Mesenchymal stem cell (in vitro differentiated cells and primary cell): ENCODE data around the gene HOMER3.
A peak's percentile ranks its signal among the peaks of the same experiment; 100 is the strongest.

Experiments used
- DNase-seq: peaks from one replicate; pipeline ENCODE4 v3.0.0-alpha.2; 2013
- H2AFZ ChIP-seq: one replicate; pipeline ENCODE4 v1.6.1; 2013; ENCODE audit warnings: low read depth, mild to moderate bottlenecking, control low read depth, inconsistent platforms, low read length, moderate library complexity
- H2AK5ac ChIP-seq: 2 replicates; pipeline ENCODE4 v1.6.1; 2013; ENCODE audit warnings: low read length, moderate library complexity, mild to moderate bottlenecking, inconsistent platforms; ENCODE audit not compliant: severe bottlenecking
- H2BK120ac ChIP-seq: one replicate; pipeline ENCODE4 v1.6.1; 2013; ENCODE audit warnings: low read depth, mild to moderate bottlenecking, inconsistent platforms, low read length, moderate library complexity
- H2BK12ac ChIP-seq, 2 experiments: one replicate each; pipeline ENCODE4 v1.6.1; 2013; ENCODE audit warnings: inconsistent platforms in 2 of 2, low read length in 2 of 2, mild to moderate bottlenecking in 2 of 2, moderate library complexity in 2 of 2, control low read depth in 1 of 2
- H2BK15ac ChIP-seq: one replicate; pipeline ENCODE4 v1.6.1; 2013; ENCODE audit warnings: mild to moderate bottlenecking, low read depth, inconsistent platforms; ENCODE audit not compliant: poor library complexity, severe bottlenecking
- H2BK5ac ChIP-seq: 2 replicates; pipeline ENCODE4 v1.6.1; 2013; ENCODE audit warnings: low read depth, mild to moderate bottlenecking, low read length, control low read depth, inconsistent platforms; ENCODE audit not compliant: poor library complexity, severe bottlenecking
- H3K14ac ChIP-seq, 2 experiments: one replicate each; pipeline ENCODE4 v1.6.1; 2013; ENCODE audit warnings: inconsistent platforms in 2 of 2, low read length in 2 of 2, control low read depth in 1 of 2, mild to moderate bottlenecking in 1 of 2, moderate library complexity in 1 of 2
- H3K18ac ChIP-seq, 2 experiments: one replicate each; pipeline ENCODE4 v1.6.1; 2013; ENCODE audit warnings: inconsistent platforms in 2 of 2, low read length in 2 of 2, control low read depth in 1 of 2, low read depth in 1 of 2, mild to moderate bottlenecking in 1 of 2
- H3K23ac ChIP-seq, 2 experiments: one replicate each; pipeline ENCODE4 v1.6.1; 2013; ENCODE audit warnings: inconsistent platforms in 2 of 2, low read length in 2 of 2, mild to moderate bottlenecking in 2 of 2, moderate library complexity in 2 of 2, control low read depth in 1 of 2
- H3K27ac ChIP-seq: 2 replicates; pipeline ENCODE4 v1.5.1; 2013; ENCODE audit warnings: mild to moderate bottlenecking, moderate library complexity, low read length, control low read depth, inconsistent platforms; ENCODE audit not compliant: poor library complexity, severe bottlenecking
- H3K27me3 ChIP-seq, 2 experiments: 2 replicates each; pipeline versions ENCODE4 v1.6.1 to v1.7.0; 2013; ENCODE audit warnings: low read length in 2 of 2, mild to moderate bottlenecking in 2 of 2, moderate library complexity in 2 of 2, control low read depth in 1 of 2, inconsistent platforms in 1 of 2; ENCODE audit not compliant: control insufficient read depth in 1 of 2, insufficient read depth in 1 of 2
- H3K36me3 ChIP-seq, 2 experiments: 2 replicates each; pipeline versions ENCODE4 v1.6.1 to v1.7.0; 2013; ENCODE audit warnings: low read length in 2 of 2, control low read depth in 1 of 2, inconsistent platforms in 1 of 2, low read depth in 1 of 2, mild to moderate bottlenecking in 1 of 2; ENCODE audit not compliant: insufficient read depth in 2 of 2, control insufficient read depth in 1 of 2
- H3K4ac ChIP-seq, 2 experiments: one replicate each; pipeline ENCODE4 v1.6.1; 2013; ENCODE audit warnings: inconsistent platforms in 2 of 2, low read length in 2 of 2, mild to moderate bottlenecking in 2 of 2, moderate library complexity in 2 of 2, control low read depth in 1 of 2, low read depth in 1 of 2
- H3K4me1 ChIP-seq: 2 replicates; pipeline ENCODE4 v1.6.1; 2013; ENCODE audit warnings: low read depth, low read length, control low read depth; ENCODE audit not compliant: control insufficient read depth, insufficient read depth
- H3K4me2 ChIP-seq: 2 replicates; pipeline ENCODE4 v1.6.1; 2013; ENCODE audit warnings: low read length, mild to moderate bottlenecking, inconsistent platforms; ENCODE audit not compliant: poor library complexity, severe bottlenecking
- H3K4me3 ChIP-seq, 2 experiments: 2 replicates each; pipeline versions ENCODE4 v1.5.1 to v1.7.0; 2013; ENCODE audit warnings: low read length in 2 of 2, mild to moderate bottlenecking in 2 of 2, control low read depth in 1 of 2, low read depth in 1 of 2; ENCODE audit not compliant: insufficient read depth in 1 of 2
- H3K79me1 ChIP-seq: replicated peaks from 2 replicates; pipeline ENCODE4 v1.6.1; 2013; ENCODE audit warnings: mild to moderate bottlenecking, control low read depth, low read length, inconsistent platforms; ENCODE audit not compliant: poor library complexity, severe bottlenecking
- H3K9ac ChIP-seq: 2 replicates; pipeline ENCODE4 v1.7.0; 2013; ENCODE audit warnings: mild to moderate bottlenecking, low read length, moderate library complexity
- H3K9me3 ChIP-seq: 2 replicates; pipeline ENCODE4 v1.7.0; 2013; ENCODE audit warnings: mild to moderate bottlenecking, low read length; ENCODE audit not compliant: control insufficient read depth
- H4K8ac ChIP-seq: one replicate; pipeline ENCODE4 v1.6.1; 2013; ENCODE audit warnings: inconsistent platforms, mild to moderate bottlenecking, low read length, moderate library complexity
- H4K91ac ChIP-seq: one replicate; pipeline ENCODE4 v1.6.1; 2013; ENCODE audit warnings: mild to moderate bottlenecking, low read length, inconsistent platforms
- WGBS: methylation state at CpG from one replicate; pipeline ENCODE4 v1.1.7; 2013; ENCODE audit warnings: mixed read lengths; 5-methylcytosine and 5-hydroxymethylcytosine counted together

HOMER3 gene

DNA sequence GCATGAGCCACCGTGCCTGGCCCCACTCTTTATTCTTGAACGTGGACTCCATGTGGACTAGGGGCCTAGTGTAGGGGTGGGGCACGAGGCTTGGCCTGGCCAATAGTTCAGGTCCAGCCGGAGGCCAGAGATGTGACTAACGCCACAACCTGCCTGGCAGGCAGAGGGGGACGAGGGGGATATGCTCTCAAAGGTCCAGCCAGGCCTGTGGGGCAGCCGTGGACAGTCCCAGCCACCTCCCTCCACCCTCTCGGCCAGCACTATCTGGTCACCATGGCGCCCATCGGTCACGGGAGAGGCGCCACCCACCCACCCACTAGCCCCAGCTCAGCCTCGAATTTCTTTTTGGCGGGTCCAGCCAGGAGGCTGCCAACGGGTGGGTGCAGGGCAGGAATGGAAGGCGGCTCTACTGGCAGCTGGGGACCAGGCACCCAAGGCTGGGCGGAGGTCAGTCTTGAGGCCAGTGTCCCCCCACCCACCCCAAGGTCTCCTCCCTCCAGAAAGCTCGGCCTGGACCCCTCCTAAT, 42.9 kb downstream of the HOMER3 start:
- Histone ChIP-seq H3K9ac (no peak overlapping the region), H3K18ac (no peak overlapping the region), H3K9me3 (no peaks in the 10 kb centered on the region), H3K79me1 (peaks cover 2% of the 10 kb centered on the region), H2BK5ac (no peak overlapping the region), H3K4me3 (no peak overlapping the region), H2BK120ac (no peak overlapping the region), H3K14ac (no peak overlapping the region), H2BK12ac (no peak overlapping the region), H3K27me3 (peaks cover 26 to 27% of the 10 kb centered on the region in 2 experiments), H2AFZ (no peak overlapping the region), H2AK5ac (no peak overlapping the region), H3K4me2 (no peak overlapping the region), H4K8ac (no peak overlapping the region), H4K91ac (no peak overlapping the region), H3K27ac (no peak overlapping the region), H3K36me3 (peaks cover 33 to 41% of the 10 kb centered on the region in 2 experiments), H3K23ac (no peak overlapping the region), H2BK15ac (no peak overlapping the region), H3K4me1 (peaks cover 20% of the 10 kb centered on the region), H3K4ac (no peak overlapping the region)
- WGBS = 74% methylated on average over 17 of the region's 18 CpGs
- DNase-seq = no peak

DNA sequence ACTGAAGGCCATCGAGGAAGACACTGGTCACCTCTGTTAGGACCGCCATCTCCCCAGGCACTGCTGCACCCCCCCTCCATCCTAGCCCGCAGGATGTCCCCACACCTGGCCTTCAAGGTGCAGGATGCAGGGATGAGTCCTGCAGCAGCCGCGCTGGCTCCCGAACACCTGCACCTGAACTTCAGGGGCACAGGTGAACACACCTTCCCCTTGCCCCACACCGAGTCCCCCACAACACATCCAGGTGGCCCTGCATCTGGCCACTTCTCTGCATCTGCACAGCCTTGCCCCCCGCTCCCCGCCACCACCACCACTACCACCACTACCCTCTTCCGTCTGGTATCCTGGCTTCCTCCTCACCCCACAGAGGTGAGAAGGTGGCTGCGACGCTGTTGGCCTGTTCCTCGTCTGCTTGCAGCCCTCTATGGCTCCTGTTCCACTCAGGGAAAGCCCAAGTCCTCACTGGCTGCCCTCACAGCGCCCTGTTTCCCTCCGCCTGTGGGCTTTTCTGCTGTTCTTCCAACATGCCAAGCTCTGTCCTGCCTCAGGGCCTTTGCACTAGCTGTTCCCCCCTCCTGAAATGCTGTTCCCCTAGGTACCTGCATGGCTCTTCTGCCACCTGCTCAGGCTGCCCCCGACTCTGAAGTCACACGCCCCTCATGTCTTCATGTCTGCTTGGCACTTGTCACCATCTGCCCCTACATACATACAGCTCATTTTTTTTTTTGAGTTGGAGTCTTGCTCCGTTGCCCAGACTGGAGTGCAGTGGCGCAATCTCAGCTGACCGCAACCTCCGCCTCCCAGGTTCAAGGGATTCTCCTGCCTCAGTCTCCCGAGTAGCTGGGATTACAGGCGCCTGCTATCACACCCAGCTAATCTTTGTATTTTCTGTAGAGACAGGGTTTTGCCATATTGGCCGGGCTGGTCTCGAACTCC, 43.7 kb downstream of the HOMER3 start:
- Histone ChIP-seq H3K27me3 (peaks cover 27% of the 10 kb centered on the region in 2 experiments), H4K91ac (peak overlapping the region; percentile 11), H3K9me3 (no peaks in the 10 kb centered on the region), H3K27ac (no peak overlapping the region), H3K23ac (no peak overlapping the region), H3K4me3 (no peak overlapping the region), H3K9ac (no peak overlapping the region), H4K8ac (peak overlapping the region; percentile 24), H3K4me1 (peaks cover 20% of the 10 kb centered on the region), H2AFZ (no peak overlapping the region), H2BK120ac (no peak overlapping the region), H2AK5ac (no peak overlapping the region), H3K4ac (no peak overlapping the region), H2BK15ac (no peak overlapping the region), H3K4me2 (no peak overlapping the region), H3K14ac (no peak overlapping the region), H2BK5ac (no peak overlapping the region), H3K79me1 (no peaks in the 10 kb centered on the region), H3K18ac (no peak overlapping the region), H3K36me3 (peaks cover 28 to 36% of the 10 kb centered on the region in 2 experiments), H2BK12ac (no peak overlapping the region)
- 92% methylated on average over 25 of the region's 25 CpGs for WGBS
- no peak for DNase-seq

DNA sequence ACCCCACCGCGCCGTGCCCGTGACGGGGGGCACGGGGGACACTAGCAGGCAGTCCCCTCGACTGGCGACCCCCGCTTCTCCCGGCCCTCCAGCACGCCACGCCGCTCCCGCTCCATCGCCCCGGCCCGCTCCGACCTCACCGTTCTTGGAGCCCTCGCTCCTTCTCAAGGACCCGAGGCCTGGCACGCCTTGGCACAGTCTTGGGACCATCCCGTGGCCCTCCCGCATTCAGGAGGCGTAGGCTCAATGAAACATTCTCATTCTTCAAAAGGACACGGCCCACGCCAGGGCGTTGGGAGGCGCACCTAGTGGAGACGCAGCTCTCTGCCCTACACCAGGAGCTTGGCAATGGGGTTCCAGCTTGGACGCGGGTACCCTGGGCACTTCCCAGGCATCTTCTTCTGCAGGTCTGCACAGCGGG, 44.6 kb downstream of the HOMER3 start:
- H3K4ac ChIP-seq = no peak overlapping the region
- H3K23ac ChIP-seq = no peak overlapping the region
- no peak overlapping the region for H2BK5ac ChIP-seq
- no peak overlapping the region for H2AFZ ChIP-seq
- H3K14ac ChIP-seq = no peak overlapping the region
- no peak overlapping the region for H3K9ac ChIP-seq
- no peak overlapping the region for H2BK15ac ChIP-seq
- no peak overlapping the region for H2AK5ac ChIP-seq
- no peak overlapping the region for H4K8ac ChIP-seq
- H3K18ac ChIP-seq = no peak overlapping the region
- H3K4me3 ChIP-seq = no peak overlapping the region
- no peak overlapping the region for H2BK120ac ChIP-seq
- H3K27me3 ChIP-seq = peaks cover 30% of the 10 kb centered on the region in 2 experiments
- no peaks in the 10 kb centered on the region for H3K79me1 ChIP-seq
- H2BK12ac ChIP-seq = no peak overlapping the region
- peak overlapping the region; percentile 24 for H3K4me2 ChIP-seq
- no peaks in the 10 kb centered on the region for H3K9me3 ChIP-seq
- H3K4me1 ChIP-seq = peaks cover 20% of the 10 kb centered on the region
- DNase-seq = no peak
- no peak overlapping the region for H4K91ac ChIP-seq
- WGBS = 38% methylated on average over 31 of the region's 33 CpGs
- no peak overlapping the region for H3K27ac ChIP-seq
- peaks cover 24 to 35% of the 10 kb centered on the region in 2 experiments for H3K36me3 ChIP-seq

DNA sequence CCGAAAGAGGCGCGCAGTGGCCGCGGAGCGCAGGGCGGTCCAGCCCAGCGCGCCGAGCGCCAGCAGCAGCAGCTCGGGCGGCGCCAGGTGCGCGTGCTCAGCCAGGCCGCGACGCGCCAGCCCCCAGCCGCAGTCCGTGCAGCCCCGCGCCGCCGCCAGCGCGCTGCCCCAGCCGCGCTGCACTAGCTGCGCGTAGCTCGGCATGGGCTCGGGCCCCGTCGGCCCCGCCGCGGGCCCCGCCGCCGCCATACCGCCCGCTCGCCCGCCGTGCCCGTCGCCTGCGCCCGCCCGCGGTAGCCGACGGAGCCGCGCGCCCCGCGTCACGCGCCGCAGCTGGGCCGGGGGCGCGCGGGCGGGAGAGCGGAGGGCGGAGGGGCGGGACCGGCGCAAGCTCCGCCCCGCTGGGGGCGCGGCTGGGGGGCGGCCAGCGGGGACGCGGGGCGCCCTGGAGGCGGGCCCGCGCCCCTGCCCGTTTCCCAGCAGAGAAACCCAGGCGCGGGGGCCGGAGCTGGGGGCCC, 45.1 kb downstream of the HOMER3 start, which contains the start of gene CERS1:
Gene CERS1 (minus strand): TSS at position 335 of the 518 bp plus-strand sequence. CDS start 86 bp downstream, at position 249.
- peak within 1 kb of the TSS; percentile 65 for H2AFZ ChIP-seq
- peak within 1 kb of the TSS in 1 of 2 experiments; percentile 38 for H3K18ac ChIP-seq
- no peaks in the 10 kb centered on the region for H3K79me1 ChIP-seq
- H3K23ac ChIP-seq = peak within 1 kb of the TSS in 1 of 2 experiments; percentile 64
- no peak for DNase-seq
- H3K14ac ChIP-seq = peak within 1 kb of the TSS in 1 of 2 experiments; percentile 27
- no peak within 1 kb of the TSS for H2BK120ac ChIP-seq
- H3K9ac ChIP-seq = no peak within 1 kb of the TSS
- peak within 1 kb of the TSS; percentile 64 for H4K8ac ChIP-seq
- 0% methylated on average over 25 of the region's 89 CpGs for WGBS
- peak within 1 kb of the TSS in 1 of 2 experiments; percentile 7 for H3K4ac ChIP-seq
- H4K91ac ChIP-seq = no peak within 1 kb of the TSS
- H3K4me1 ChIP-seq = peaks cover 20% of the 10 kb centered on the region
- no peak within 1 kb of the TSS for H2BK12ac ChIP-seq
- no peak within 1 kb of the TSS for H2BK5ac ChIP-seq
- peak within 1 kb of the TSS; percentile 48 to 67 for H3K4me3 ChIP-seq
- no peak within 1 kb of the TSS for H2AK5ac ChIP-seq
- H3K36me3 ChIP-seq = peaks cover 19 to 29% of the 10 kb centered on the region in 2 experiments
- H3K27ac ChIP-seq = no peak within 1 kb of the TSS
- peaks cover 34 to 35% of the 10 kb centered on the region in 2 experiments for H3K27me3 ChIP-seq
- H2BK15ac ChIP-seq = peak within 1 kb of the TSS; percentile 45
- H3K4me2 ChIP-seq = peak within 1 kb of the TSS; percentile 97
- no peaks in the 10 kb centered on the region for H3K9me3 ChIP-seq
